Cardiac fibroblast (primary cell): Measurements from ENCODE around the gene ZCCHC7.
A peak's percentile ranks its signal among the peaks of the same experiment; 100 is the strongest.
"Not testable (repeated sequence)": the region's sequence is repeated elsewhere in the genome, so short reads cannot be mapped to it uniquely, and the experiment has no call there.

ENCODE experiments used
- DNase-seq, 2 donors: peaks; one replicate each; pipeline versions ENCODE4 v3.0.0 to v3.0.0-alpha.2; 2010; ENCODE audit warnings: low read depth in 2 of 2
- H3K4me3 ChIP-seq, 2 donors: replicated peaks in 1 of 2; 1 replicate in 1 of 2; 2 replicates in 1 of 2; pipeline ENCODE4 v1.5.1; 2011; ENCODE audit warnings: low read depth in 2 of 2, low read length in 2 of 2, mild to moderate bottlenecking in 2 of 2, moderate library complexity in 1 of 2
- TF ChIP-seq, protein P1 (sequence below): IDR thresholded peaks from one replicate; pipeline ENCODE4 v1.5.1; 2011; ENCODE audit warnings: low read depth, mild to moderate bottlenecking, low read length, inconsistent platforms

ZCCHC7 gene

DNA sequence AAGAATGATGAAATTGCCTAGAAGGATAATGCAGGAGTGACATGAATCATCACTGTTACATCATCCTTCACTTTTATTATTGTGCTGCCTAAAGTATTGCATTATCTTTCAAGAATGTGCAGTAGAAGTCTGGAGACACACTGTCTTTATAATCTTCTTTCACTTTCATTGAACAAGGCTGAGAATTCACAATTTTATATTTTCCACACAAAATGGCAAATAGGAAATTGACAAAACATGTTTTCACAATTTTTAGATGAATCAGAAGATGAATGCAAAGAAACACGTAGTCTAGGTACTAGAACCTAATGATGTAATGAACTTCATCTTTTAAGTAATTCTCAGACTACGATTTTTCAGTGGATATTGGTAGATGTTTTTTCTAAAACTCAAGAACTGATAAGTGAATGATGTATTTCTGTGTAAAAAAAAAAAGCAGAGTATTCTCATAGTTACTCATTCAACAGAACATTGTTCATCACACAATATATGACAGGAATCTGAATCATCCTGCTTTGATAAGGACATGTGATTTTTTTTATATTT lies 170.6 kb downstream of the ZCCHC7 start:
- H3K4me3 ChIP-seq: peak overlapping the region in 1 of 2 donors; percentile 27
- DNase-seq: peak; percentile 80 to 93
- TF ChIP-seq, protein P1, sequence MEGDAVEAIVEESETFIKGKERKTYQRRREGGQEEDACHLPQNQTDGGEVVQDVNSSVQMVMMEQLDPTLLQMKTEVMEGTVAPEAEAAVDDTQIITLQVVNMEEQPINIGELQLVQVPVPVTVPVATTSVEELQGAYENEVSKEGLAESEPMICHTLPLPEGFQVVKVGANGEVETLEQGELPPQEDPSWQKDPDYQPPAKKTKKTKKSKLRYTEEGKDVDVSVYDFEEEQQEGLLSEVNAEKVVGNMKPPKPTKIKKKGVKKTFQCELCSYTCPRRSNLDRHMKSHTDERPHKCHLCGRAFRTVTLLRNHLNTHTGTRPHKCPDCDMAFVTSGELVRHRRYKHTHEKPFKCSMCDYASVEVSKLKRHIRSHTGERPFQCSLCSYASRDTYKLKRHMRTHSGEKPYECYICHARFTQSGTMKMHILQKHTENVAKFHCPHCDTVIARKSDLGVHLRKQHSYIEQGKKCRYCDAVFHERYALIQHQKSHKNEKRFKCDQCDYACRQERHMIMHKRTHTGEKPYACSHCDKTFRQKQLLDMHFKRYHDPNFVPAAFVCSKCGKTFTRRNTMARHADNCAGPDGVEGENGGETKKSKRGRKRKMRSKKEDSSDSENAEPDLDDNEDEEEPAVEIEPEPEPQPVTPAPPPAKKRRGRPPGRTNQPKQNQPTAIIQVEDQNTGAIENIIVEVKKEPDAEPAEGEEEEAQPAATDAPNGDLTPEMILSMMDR: no peak

DNA sequence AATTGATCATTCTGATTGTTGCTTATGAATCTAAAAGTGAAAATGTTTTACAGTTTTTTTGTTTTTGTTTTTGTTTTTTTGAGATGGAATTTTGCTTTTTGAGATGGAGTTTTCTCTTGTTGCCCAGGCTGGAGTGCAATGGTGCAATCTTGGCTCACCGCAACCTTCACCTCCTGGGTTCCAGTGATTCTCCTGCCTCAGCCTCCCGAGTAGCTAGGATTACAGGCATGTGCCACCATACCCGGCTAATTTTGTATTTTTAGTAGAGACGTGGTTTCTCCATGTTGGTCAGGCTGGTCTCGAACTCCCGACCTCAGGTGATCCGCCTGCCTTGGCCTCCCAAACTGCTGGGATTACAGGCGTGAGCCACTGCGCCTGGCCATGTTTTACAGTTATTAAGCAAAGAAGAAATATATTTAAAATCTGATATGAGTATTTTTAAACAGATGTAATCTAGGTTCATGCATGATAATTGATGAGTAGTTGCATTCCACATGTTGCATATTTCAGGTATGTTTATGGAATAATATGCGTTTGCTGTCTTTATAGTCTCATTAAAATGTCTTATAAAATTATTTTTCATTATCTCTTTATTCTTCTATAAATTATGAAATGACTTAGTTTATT lies 171.4 kb downstream of the ZCCHC7 start:
- H3K4me3 ChIP-seq, DNase-seq: not testable (repeated sequence)

DNA sequence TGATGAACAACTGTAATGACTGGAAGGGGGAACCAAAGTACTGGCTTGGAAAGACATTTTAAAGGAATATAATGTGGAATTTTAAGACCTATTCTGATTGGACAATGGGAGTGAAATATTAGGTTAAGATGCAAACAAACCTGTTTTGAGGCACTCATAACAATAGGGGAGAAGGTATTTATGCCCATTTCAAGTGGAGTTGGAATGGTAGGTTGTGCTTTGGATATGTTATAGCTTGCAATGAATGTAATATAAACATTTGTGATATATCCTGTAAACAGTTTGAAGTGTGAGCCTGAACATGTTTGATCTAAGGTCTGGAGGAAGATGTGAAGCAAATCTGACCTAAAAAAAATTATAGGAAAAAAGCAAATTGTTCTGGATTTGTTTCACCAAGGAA lies 172.5 kb downstream of the ZCCHC7 start:
- DNase-seq: no peak
- no peak overlapping the region for H3K4me3 ChIP-seq
- TF ChIP-seq, protein P1: no peak

- H3K4me3 ChIP-seq: no peak overlapping the region
- TF ChIP-seq, protein P1: no peak
- DNase-seq: peak; percentile 59 to 71
Observed at GRCh38 chr9:37293664-37294524, 173.5 kb downstream of the ZCCHC7 start.

DNA sequence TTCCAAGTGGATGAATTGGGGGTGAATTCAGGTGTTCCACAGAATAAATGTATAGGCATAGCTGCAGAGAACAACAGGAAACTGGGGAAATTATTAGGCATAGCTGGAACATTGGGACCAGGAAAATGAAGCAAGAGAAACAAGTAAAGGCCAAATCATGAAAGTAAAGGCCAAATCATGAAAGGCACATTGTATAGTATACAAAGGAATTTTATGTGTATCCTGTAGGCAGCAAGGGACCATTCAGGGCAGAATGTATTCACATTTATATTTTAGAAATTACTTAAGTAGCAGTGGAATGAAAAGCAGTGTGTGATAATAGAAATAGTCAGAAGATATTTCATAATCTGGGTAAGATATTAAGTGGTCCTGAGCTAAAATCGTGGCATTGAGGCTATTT lies 174.8 kb downstream of the ZCCHC7 start:
- TF ChIP-seq, protein P1: no peak
- no peak overlapping the region for H3K4me3 ChIP-seq
- no peak for DNase-seq

- TF ChIP-seq, protein P1: peak; percentile 23
- H3K4me3 ChIP-seq: no peak overlapping the region
- DNase-seq: no peak
Observed at GRCh38 chr9:37295796-37296195, 175.4 kb downstream of the ZCCHC7 start.

- TF ChIP-seq, protein P1: no peak
- DNase-seq: no peak
- no peak overlapping the region for H3K4me3 ChIP-seq
Observed at GRCh38 chr9:37297592-37297991, 177.2 kb downstream of the ZCCHC7 start.
